HCT116 (cell line): Measurements from ENCODE around the gene MVK. TPM values are rescaled to one million over a fixed set of nuclear protein-coding genes. Genes with fewer than 3 reads are reported as not detected.

Source experiments
- ATAC-seq: fragments of 200-7000 bp; cut with Tn5 transposase; 2 replicates; pipeline ENCODE4 v1.9.1; 2020; ENCODE audit warnings: mild to moderate bottlenecking, moderate library complexity
- BruUV-seq: library from RNA; stranded (reverse); fragments of 400-500 nt; replicated peaks from 2 replicates; lab custom pipeline; 2021; lab: Mats Ljungman, UMichigan
- CTCF ChIA-PET: fragments of 300-600 bp; sonication (Branson Sonifier 250); formaldehyde crosslinking; loops from one replicate; lab custom pipeline; 2021; ENCODE audit warnings: antibody characterized with exemption; lab: Charles Lee
- POLR2A ChIA-PET: fragments of 300-600, 350-600 bp; sonication (Branson Sonifier 250); formaldehyde crosslinking; loops from one replicate; lab custom pipeline; 2021; ENCODE audit warnings: antibody characterized with exemption; lab: Charles Lee
- RAD21 ChIA-PET, 2 experiments: fragments of 300-600 bp; sonication (Branson Sonifier 250); formaldehyde crosslinking; loops; one replicate each; lab custom pipeline; 2023; ENCODE audit warnings: low total read pairs in 2 of 2; ENCODE audit not compliant: uncharacterized antibody in 2 of 2, unreplicated experiment in 2 of 2, low non-redundant PET in 1 of 2; lab: Charles Lee
- DNase-seq: peaks from one replicate; pipeline ENCODE4 v3.0.0-alpha.2; 2010; ENCODE audit warnings: low read depth, low spot score
- H2AFZ ChIP-seq: fragments of 200-600 bp; shearing (Covaris generic), sonication (generic); 2 replicates; pipeline ENCODE4 v1.6.1; 2017; ENCODE audit warnings: low read depth, mixed run types, mixed read lengths, antibody characterized with exemption, low read length; ENCODE audit not compliant: poor library complexity, severe bottlenecking
- H3K27ac ChIP-seq: 2 replicates; pipeline ENCODE4 v1.5.1; 2012; ENCODE audit warnings: low read depth, low read length
- H3K27me3 ChIP-seq: fragments of 200-600 bp; sonication (generic); 2 replicates; pipeline ENCODE4 v1.6.1; 2016; ENCODE audit warnings: mixed run types, low read length, mixed read lengths; ENCODE audit not compliant: insufficient read depth
- H3K36me3 ChIP-seq, 2 experiments: fragments of 200-500 bp in 1 of 2; fragments of 200-600 bp in 1 of 2; sonication (Bioruptor generic) in 1 of 2; sonication (generic) in 1 of 2; 2 replicates each; pipeline versions ENCODE4 v1.5.1 to v1.6.1; 2014 to 2016; ENCODE audit warnings: low read length in 2 of 2, inconsistent platforms in 1 of 2, mixed read lengths in 1 of 2, mixed run types in 1 of 2; ENCODE audit not compliant: insufficient read depth in 2 of 2, control insufficient read depth in 1 of 2
- H3K4me1 ChIP-seq, 2 experiments: fragments of 200-600 bp in 1 of 2; sonication (generic) in 1 of 2; 2 replicates each; pipeline versions ENCODE4 v1.5.1 to v1.6.1; 2012 to 2017; ENCODE audit warnings: low read length in 2 of 2, inconsistent platforms in 1 of 2, mild to moderate bottlenecking in 1 of 2, mixed read lengths in 1 of 2, mixed run types in 1 of 2, moderate library complexity in 1 of 2; ENCODE audit not compliant: insufficient read depth in 2 of 2, control insufficient read depth in 1 of 2
- H3K4me2 ChIP-seq: fragments of 200-600 bp; sonication (generic); 2 replicates; pipeline ENCODE4 v1.6.1; 2017; ENCODE audit warnings: mixed run types, low read length, mixed read lengths
- H3K4me3 ChIP-seq, 2 experiments: fragments of 200-600 bp in 1 of 2; sonication (generic) in 1 of 2; replicated peaks in 1 of 2; 2 replicates each; pipeline ENCODE4 v1.5.1; 2011 to 2016; ENCODE audit warnings: low read length in 2 of 2, control low read depth in 1 of 2, low read depth in 1 of 2, mild to moderate bottlenecking in 1 of 2, mixed read lengths in 1 of 2, mixed run types in 1 of 2
- H3K79me2 ChIP-seq: fragments of 200-600 bp; sonication (generic); 2 replicates; pipeline ENCODE4 v1.6.1; 2017; ENCODE audit warnings: mild to moderate bottlenecking, mixed run types, low read length, moderate library complexity, mixed read lengths; ENCODE audit not compliant: insufficient read depth
- H3K9ac ChIP-seq: fragments of 200-600 bp; sonication (generic); 2 replicates; pipeline ENCODE4 v1.6.1; 2016; ENCODE audit warnings: low read length, mixed read lengths
- H3K9me2 ChIP-seq: fragments of 200-600 bp; sonication (generic), shearing (Covaris generic); 2 replicates; pipeline ENCODE4 v1.6.1; 2017; ENCODE audit warnings: mixed run types, mild to moderate bottlenecking, moderate library complexity; ENCODE audit not compliant: insufficient read depth
- H3K9me3 ChIP-seq, 2 experiments: fragments of 200-500 bp in 1 of 2; fragments of 200-600 bp in 1 of 2; sonication (Bioruptor generic) in 1 of 2; sonication (generic) in 1 of 2; 2 replicates each; pipeline ENCODE4 v1.6.1; 2014 to 2017; ENCODE audit warnings: low read length in 2 of 2, mixed read lengths in 2 of 2, inconsistent platforms in 1 of 2, low read depth in 1 of 2, mild to moderate bottlenecking in 1 of 2, mixed run types in 1 of 2, moderate library complexity in 1 of 2; ENCODE audit not compliant: control insufficient read depth in 1 of 2, insufficient read depth in 1 of 2
- H4K20me1 ChIP-seq: fragments of 200-600 bp; sonication (generic), shearing (Covaris generic); 2 replicates; pipeline ENCODE4 v1.6.1; 2017; ENCODE audit warnings: mixed run types, mild to moderate bottlenecking, moderate library complexity; ENCODE audit not compliant: insufficient read depth
- CEBPB ChIP-seq: IDR thresholded peaks from 2 replicates; pipeline ENCODE4 v1.6.1; 2012; ENCODE audit warnings: low read depth
- EGR1 ChIP-seq: IDR thresholded peaks from 2 replicates; pipeline ENCODE4 v1.6.1; 2012; ENCODE audit warnings: low read depth
- ELF1 ChIP-seq: IDR thresholded peaks from 2 replicates; pipeline ENCODE4 v1.6.1; 2012; ENCODE audit warnings: low read depth, borderline replicate concordance
- JUND ChIP-seq: IDR thresholded peaks from 2 replicates; pipeline ENCODE4 v1.6.1; 2012
- MAX ChIP-seq: IDR thresholded peaks from 2 replicates; pipeline ENCODE4 v1.6.1; 2012
- RAD21 ChIP-seq: IDR thresholded peaks from 2 replicates; pipeline ENCODE4 v1.6.1; 2012; ENCODE audit warnings: low read depth, mild to moderate bottlenecking
- SIN3A ChIP-seq: IDR thresholded peaks from 2 replicates; pipeline ENCODE4 v1.6.1; 2012; ENCODE audit warnings: low read depth
- SRF ChIP-seq: IDR thresholded peaks from 2 replicates; pipeline ENCODE4 v1.6.1; 2012; ENCODE audit warnings: low read depth
- YY1 ChIP-seq: IDR thresholded peaks from 2 replicates; pipeline ENCODE4 v1.6.1; 2011; ENCODE audit warnings: low read length, low read depth, moderate library complexity, mild to moderate bottlenecking; ENCODE audit not compliant: insufficient replicate concordance; ENCODE audit errors: extremely low read depth
- ZNF274 ChIP-seq: fragments of 200-500 bp; sonication (Bioruptor generic); IDR thresholded peaks from 2 replicates; pipeline ENCODE4 v1.6.1; 2014; ENCODE audit warnings: mild to moderate bottlenecking, low read depth, low read length, inconsistent platforms
- intact Hi-C: fragments of 100-400 bp; cut with micrococcal nuclease; formaldehyde crosslinking; loops from 2 replicates; pipeline ENCODE4 v1.10.0; 2022
- total RNA-seq: library from RNA; stranded (reverse); gene quantifications from one replicate; pipeline ENCODE4 v1.2.1, GENCODE V29; 2021; ENCODE audit not compliant: unreplicated experiment
- TF ChIP-seq, protein P1 (sequence below): IDR thresholded peaks from 2 replicates; pipeline ENCODE4 v1.6.1; 2011; ENCODE audit warnings: mild to moderate bottlenecking, low read length, moderate library complexity; ENCODE audit not compliant: insufficient replicate concordance; ENCODE audit errors: extremely low read depth

Gene MVK
- total RNA-seq, 1 experiment from 2014 or later: 17.3 TPM

GRCh38 chr12:109635717-109636116 is 62.1 kb downstream of the MVK start:
- Histone ChIP-seq H3K79me2 (no peaks in the 10 kb centered on the region), H3K36me3 (no peaks in the 10 kb centered on the region), H3K9me2 (no peaks in the 10 kb centered on the region), H3K4me3 (no peak overlapping the region), H3K9me3 (no peaks in the 10 kb centered on the region), H3K27me3 (no peaks in the 10 kb centered on the region), H4K20me1 (no peaks in the 10 kb centered on the region), H2AFZ (no peak overlapping the region), H3K4me2 (no peak overlapping the region), H3K9ac (no peak overlapping the region), H3K4me1 (no peaks in the 10 kb centered on the region), H3K27ac (no peak overlapping the region)
- ChIA-PET RAD21 (no interaction called here), CTCF (no interaction called here), POLR2A (no interaction called here)
- ATAC-seq: no peak
- no TSS peak for BruUV-seq
- DNase-seq: no peak
- TF ChIP-seq ZNF274 (no peak), EGR1 (no peak)
- intact Hi-C loops: no loop called here

DNA sequence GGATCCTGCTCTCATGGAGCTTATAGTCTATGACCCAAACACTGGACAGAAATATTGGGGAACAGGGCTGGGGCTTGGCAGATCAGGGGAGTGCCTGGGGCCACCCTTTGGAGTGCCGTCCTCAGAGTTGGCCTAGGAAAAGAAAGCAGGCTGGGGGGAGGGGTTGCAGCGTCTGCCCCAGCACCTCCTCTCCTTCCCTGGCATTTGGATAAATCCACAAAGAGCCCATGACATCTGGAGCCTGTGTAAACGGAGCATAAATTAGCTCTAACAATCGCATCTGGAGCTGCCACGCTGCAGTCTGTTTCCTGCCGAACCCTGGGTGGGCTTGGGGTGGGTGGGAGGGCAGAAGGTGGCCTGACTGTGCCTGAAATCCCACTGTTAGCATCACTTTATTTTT is 63.8 kb downstream of the MVK start:
- ATAC-seq (no peak), DNase-seq (no peak)
- TF ChIP-seq YY1 (no peak), SIN3A (no peak), JUND (no peak), SRF (no peak), CEBPB (no peak), RAD21 (no peak), ELF1 (no peak), MAX (no peak)
- TF ChIP-seq, protein P1, sequence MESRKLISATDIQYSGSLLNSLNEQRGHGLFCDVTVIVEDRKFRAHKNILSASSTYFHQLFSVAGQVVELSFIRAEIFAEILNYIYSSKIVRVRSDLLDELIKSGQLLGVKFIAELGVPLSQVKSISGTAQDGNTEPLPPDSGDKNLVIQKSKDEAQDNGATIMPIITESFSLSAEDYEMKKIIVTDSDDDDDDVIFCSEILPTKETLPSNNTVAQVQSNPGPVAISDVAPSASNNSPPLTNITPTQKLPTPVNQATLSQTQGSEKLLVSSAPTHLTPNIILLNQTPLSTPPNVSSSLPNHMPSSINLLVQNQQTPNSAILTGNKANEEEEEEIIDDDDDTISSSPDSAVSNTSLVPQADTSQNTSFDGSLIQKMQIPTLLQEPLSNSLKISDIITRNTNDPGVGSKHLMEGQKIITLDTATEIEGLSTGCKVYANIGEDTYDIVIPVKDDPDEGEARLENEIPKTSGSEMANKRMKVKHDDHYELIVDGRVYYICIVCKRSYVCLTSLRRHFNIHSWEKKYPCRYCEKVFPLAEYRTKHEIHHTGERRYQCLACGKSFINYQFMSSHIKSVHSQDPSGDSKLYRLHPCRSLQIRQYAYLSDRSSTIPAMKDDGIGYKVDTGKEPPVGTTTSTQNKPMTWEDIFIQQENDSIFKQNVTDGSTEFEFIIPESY: no peak
- CTCF ChIA-PET: no interaction called here
- Histone ChIP-seq H3K9ac (no peak overlapping the region), H3K79me2 (no peaks in the 10 kb centered on the region), H3K9me2 (no peaks in the 10 kb centered on the region), H4K20me1 (no peaks in the 10 kb centered on the region), H3K9me3 (no peaks in the 10 kb centered on the region), H2AFZ (no peak overlapping the region), H3K4me2 (no peak overlapping the region), H3K36me3 (no peaks in the 10 kb centered on the region), H3K27ac (no peak overlapping the region), H3K4me1 (no peaks in the 10 kb centered on the region), H3K27me3 (no peaks in the 10 kb centered on the region), H3K4me3 (no peak overlapping the region)
- no TSS peak for BruUV-seq
- RAD21 ChIA-PET: no interaction called here
- intact Hi-C loops: no loop called here
- POLR2A ChIA-PET: no interaction called here
